WTC11 (cell line): ENCODE results near the gene MMP24OS. TPM values are rescaled to one million over a fixed set of nuclear protein-coding genes. Genes with fewer than 3 reads are reported as not detected.
"Not testable (repeated sequence)": the region's sequence is repeated elsewhere in the genome, so short reads cannot be mapped to it uniquely, and the experiment has no call there.

Source experiments
- ATAC-seq: fragments of 200-7000 bp; cut with Tn5 transposase; 2 replicates; pipeline ENCODE4 v1.10.0; 2021; ENCODE audit warnings: mild to moderate bottlenecking, moderate library complexity
- CTCF ChIA-PET: fragments of 300-600 bp; sonication (Branson Sonifier 250); formaldehyde crosslinking; loops from one replicate; lab custom pipeline; 2021; ENCODE audit warnings: antibody characterized with exemption; lab: Charles Lee
- POLR2A ChIA-PET: fragments of 350-600 bp; sonication (Branson Sonifier 250); formaldehyde crosslinking; loops from one replicate; lab custom pipeline; 2021; ENCODE audit warnings: antibody characterized with exemption; lab: Charles Lee
- DNase-seq: peaks from one replicate; pipeline ENCODE4 v3.0.0; 2021; ENCODE audit warnings: low spot score
- H3K27ac Mint-ChIP-seq: 2 replicates; pipeline ENCODE4 v1.8.0; 2021; ENCODE audit warnings: mixed read lengths
- H3K27me3 Mint-ChIP-seq: 2 replicates; pipeline ENCODE4 v1.8.0; 2021; ENCODE audit warnings: low read depth, mild to moderate bottlenecking, moderate library complexity, mixed read lengths
- H3K36me3 Mint-ChIP-seq: 2 replicates; pipeline ENCODE4 v1.8.0; 2021; ENCODE audit warnings: mixed read lengths
- H3K4me1 Mint-ChIP-seq: 2 replicates; pipeline ENCODE4 v1.8.0; 2022; ENCODE audit warnings: mixed read lengths
- H3K4me3 Mint-ChIP-seq: 2 replicates; pipeline ENCODE4 v1.8.0; 2021; ENCODE audit warnings: mild to moderate bottlenecking, moderate library complexity, mixed read lengths
- H3K9me3 Mint-ChIP-seq: 2 replicates; pipeline ENCODE4 v1.8.0; 2021; ENCODE audit warnings: mixed read lengths
- FOXJ3 ChIP-seq: sonication (generic); formaldehyde crosslinking; IDR thresholded peaks from 2 replicates; pipeline ENCODE4 v1.9.0; 2021; ENCODE audit warnings: missing genetic modification reagents, mild to moderate bottlenecking, borderline replicate concordance
- GABPB1 ChIP-seq: sonication (generic); formaldehyde crosslinking; IDR thresholded peaks from 2 replicates; pipeline ENCODE4 v1.8.1; 2023; ENCODE audit warnings: mild to moderate bottlenecking, missing genetic modification reagents
- KAT7 ChIP-seq: sonication (generic); formaldehyde crosslinking; IDR thresholded peaks from 2 replicates; pipeline ENCODE4 v1.8.1; 2023; ENCODE audit warnings: missing genetic modification reagents, mild to moderate bottlenecking, borderline replicate concordance
- NR2C2 ChIP-seq: sonication (generic); formaldehyde crosslinking; IDR thresholded peaks from 2 replicates; pipeline ENCODE4 v1.8.0; 2022; ENCODE audit warnings: mild to moderate bottlenecking, missing genetic modification reagents
- TEAD1 ChIP-seq: sonication (generic); formaldehyde crosslinking; IDR thresholded peaks from 2 replicates; pipeline ENCODE4 v1.8.0; 2022; ENCODE audit warnings: mild to moderate bottlenecking, missing genetic modification reagents
- TEAD4 ChIP-seq: sonication (generic); formaldehyde crosslinking; IDR thresholded peaks from 2 replicates; pipeline ENCODE4 v1.8.0; 2022; ENCODE audit warnings: mild to moderate bottlenecking, missing genetic modification reagents
- ZNF423 ChIP-seq: fragments of 250-450 bp; sonication (Bioruptor Pico); IDR thresholded peaks from 2 replicates; pipeline ENCODE4 v2.1.2; 2022; ENCODE audit warnings: mild to moderate bottlenecking, moderate library complexity
- total RNA-seq: library from RNA; stranded (reverse); gene quantifications from 3 replicates; pipeline ENCODE4 v1.2.3, GENCODE V29; 2021
- TF ChIP-seq, protein P1 (sequence below): sonication (generic); formaldehyde crosslinking; IDR thresholded peaks from 2 replicates; pipeline ENCODE4 v1.8.1; 2022; ENCODE audit warnings: missing genetic modification reagents, borderline replicate concordance
- TF ChIP-seq, protein P2 (sequence below): sonication (generic); formaldehyde crosslinking; IDR thresholded peaks from 2 replicates; pipeline ENCODE4 v1.8.1; 2022; ENCODE audit warnings: mild to moderate bottlenecking, missing genetic modification reagents, moderate library complexity, borderline replicate concordance
- TF ChIP-seq, protein P3 (sequence below): sonication (generic); formaldehyde crosslinking; IDR thresholded peaks from 2 replicates; pipeline ENCODE4 v1.8.0; 2022; ENCODE audit warnings: mild to moderate bottlenecking, missing genetic modification reagents

MMP24OS gene
- total RNA-seq, 1 experiment from 2014 or later, result 50.6 TPM

DNA sequence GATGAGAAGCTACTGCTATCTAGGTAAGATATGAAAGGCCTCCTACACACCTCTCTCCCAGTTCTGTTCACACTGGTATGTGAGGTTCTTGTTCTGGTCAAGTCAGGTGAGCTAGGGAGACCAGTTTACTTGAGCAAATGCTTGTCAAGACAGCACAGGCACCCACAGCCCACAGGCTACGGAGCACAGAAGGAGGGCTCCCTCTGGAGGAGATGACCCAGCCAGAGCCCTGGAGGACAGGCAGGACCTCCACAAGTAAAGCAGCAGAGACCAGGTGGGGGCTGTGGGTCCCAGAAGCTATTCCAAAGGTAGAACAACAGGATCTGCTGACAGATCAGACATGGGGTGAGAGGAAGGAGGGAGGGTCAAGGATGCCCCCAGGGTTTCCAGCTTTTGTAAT, 13.2 kb downstream of the MMP24OS start:
- Mint-ChIP-seq H3K27me3 (no peaks in the 10 kb centered on the region), H3K4me1 (peaks cover 60% of the 10 kb centered on the region), H3K27ac (peak overlapping the region; percentile 86), H3K4me3 (no peak overlapping the region)
- no peak for TF ChIP-seq KAT7
- TF ChIP-seq ZNF423, result peak; percentile 12; the same call in 1 of the 2 replicates
- TF ChIP-seq FOXJ3 (CRISPR knock-in tag), result no peak
- TF ChIP-seq, protein P1, sequence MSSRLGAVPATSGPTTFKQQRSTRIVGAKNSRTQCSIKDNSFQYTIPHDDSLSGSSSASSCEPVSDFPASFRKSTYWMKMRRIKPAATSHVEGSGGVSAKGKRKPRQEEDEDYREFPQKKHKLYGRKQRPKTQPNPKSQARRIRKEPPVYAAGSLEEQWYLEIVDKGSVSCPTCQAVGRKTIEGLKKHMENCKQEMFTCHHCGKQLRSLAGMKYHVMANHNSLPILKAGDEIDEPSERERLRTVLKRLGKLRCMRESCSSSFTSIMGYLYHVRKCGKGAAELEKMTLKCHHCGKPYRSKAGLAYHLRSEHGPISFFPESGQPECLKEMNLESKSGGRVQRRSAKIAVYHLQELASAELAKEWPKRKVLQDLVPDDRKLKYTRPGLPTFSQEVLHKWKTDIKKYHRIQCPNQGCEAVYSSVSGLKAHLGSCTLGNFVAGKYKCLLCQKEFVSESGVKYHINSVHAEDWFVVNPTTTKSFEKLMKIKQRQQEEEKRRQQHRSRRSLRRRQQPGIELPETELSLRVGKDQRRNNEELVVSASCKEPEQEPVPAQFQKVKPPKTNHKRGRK (CRISPR knock-in tag), result no peak
- no peak for TF ChIP-seq NR2C2 (CRISPR knock-in tag)
- TF ChIP-seq, all 79 proteins: peak for 1
- ATAC-seq, result peak; percentile 11
- Mint-ChIP-seq H3K36me3 (no peaks in the 10 kb centered on the region), H3K9me3 (no peaks in the 10 kb centered on the region)
- POLR2A ChIA-PET, result interaction anchor here (1.0 to 2.6 kb wide), 5 partner anchors 13 to 118 kb away, joined by 3 to 24 read pairs (median 4); partner anchors contain the start of genes EDEM2 and MMP24OS
- CTCF ChIA-PET, result interaction anchor here (0.6 to 3.0 kb wide), 18 partner anchors 8 to 1541 kb away, joined by 3 to 76 read pairs (median 4); partner anchors contain the start of genes EDEM2, MAP1LC3A and TRPC4AP
- peak; percentile 58 for DNase-seq

DNA sequence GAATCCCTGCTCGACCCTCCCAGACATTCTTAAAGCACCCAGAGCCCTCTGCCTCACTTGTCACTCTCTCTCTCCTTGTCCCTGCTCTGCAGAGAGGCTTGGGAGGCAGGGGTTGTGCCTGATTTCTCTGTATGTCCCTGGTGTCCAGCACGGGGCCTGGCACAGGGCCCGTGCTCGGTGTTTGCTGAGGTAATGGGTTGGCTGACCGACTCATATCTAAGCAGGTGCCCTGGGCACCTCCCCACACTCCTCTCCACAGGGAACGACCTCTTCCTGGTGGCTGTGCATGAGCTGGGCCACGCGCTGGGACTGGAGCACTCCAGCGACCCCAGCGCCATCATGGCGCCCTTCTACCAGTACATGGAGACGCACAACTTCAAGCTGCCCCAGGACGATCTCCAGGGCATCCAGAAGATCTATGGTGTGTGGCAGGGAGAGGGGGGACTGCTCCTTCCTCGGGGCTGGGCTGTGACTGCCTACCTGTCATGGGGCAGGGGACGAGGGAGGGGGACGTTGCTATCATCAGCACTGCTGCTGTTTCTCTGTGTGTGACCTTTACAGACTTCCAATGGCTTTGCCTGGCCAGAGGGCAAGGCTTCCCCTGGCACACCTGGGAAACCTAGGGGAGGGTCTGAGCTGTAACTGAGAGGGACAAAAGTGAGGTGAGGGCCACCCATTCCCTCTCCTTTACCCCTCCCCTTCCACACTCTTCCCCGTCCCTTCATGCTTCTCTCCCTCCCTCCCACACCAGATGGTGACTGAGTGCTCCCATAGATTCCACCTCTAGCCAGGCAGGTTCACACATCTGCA, 14.2 kb downstream of the MMP24OS start:
- DNase-seq (no peak), ATAC-seq (no peak)
- H3K36me3 Mint-ChIP-seq, result no peaks in the 10 kb centered on the region
- POLR2A ChIA-PET, result interaction anchor here (0.5 to 2.6 kb wide), 22 partner anchors 8 to 587 kb away, joined by 3 to 24 read pairs (median 4); partner anchors contain the start of genes EDEM2, MMP24, MMP24OS and PIGU
- peaks cover 60% of the 10 kb centered on the region for H3K4me1 Mint-ChIP-seq
- H3K27me3 Mint-ChIP-seq, result no peaks in the 10 kb centered on the region
- H3K9me3 Mint-ChIP-seq, result no peaks in the 10 kb centered on the region
- peak overlapping the region; percentile 43 for H3K4me3 Mint-ChIP-seq
- peak overlapping the region; percentile 99 for H3K27ac Mint-ChIP-seq
- TF ChIP-seq, protein P2, sequence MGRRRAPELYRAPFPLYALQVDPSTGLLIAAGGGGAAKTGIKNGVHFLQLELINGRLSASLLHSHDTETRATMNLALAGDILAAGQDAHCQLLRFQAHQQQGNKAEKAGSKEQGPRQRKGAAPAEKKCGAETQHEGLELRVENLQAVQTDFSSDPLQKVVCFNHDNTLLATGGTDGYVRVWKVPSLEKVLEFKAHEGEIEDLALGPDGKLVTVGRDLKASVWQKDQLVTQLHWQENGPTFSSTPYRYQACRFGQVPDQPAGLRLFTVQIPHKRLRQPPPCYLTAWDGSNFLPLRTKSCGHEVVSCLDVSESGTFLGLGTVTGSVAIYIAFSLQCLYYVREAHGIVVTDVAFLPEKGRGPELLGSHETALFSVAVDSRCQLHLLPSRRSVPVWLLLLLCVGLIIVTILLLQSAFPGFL, result no peak
- TF ChIP-seq, protein P3, sequence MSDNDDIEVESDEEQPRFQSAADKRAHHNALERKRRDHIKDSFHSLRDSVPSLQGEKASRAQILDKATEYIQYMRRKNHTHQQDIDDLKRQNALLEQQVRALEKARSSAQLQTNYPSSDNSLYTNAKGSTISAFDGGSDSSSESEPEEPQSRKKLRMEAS (CRISPR knock-in tag), result 0 out of 2 replicates have a peak, but pooled peaks have one; percentile 20
- CTCF ChIA-PET, result interaction anchor here (0.6 to 3.0 kb wide), 21 partner anchors 9 to 1924 kb away, joined by 3 to 76 read pairs (median 3); partner anchors contain the start of genes EDEM2 and MAP1LC3A

DNA sequence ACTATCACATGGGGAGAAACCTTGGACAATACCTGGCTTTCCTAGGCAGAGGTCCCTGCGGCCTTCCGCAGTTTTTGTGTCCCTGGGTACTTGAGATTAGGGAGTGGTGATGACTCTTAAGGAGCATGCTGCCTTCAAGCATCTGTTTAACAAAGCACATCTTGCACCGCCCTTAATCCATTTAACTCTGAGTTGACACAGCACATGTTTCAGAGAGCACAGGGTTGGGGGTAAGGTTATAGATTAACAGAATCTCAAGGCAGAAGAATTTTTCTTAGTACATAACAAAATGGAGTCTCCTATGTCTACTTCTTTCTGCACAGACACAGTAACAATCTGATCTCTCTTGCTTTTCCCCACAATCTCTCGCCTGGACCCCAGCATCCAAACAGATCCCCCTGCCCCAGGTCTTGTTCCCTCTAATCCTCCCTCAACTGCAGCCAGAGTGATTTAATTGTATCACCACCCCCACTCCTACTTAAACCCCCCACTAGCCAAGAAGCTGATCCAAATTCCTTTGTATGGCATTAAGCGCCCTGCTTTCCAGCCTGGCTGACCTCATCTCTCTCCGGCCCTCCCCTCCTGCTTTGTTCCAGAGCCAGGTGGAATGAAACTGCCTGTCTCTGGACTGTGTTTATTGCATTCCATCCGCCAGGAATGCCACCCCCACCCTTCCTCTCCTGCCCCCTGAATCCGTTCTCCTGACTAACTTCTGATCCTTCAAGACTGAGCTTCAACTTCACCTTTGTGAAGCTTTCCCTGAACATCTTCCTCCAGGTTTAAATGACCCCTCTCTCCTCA, 15.0 kb downstream of the MMP24OS start:
- POLR2A ChIA-PET, result interaction anchor here (0.5 to 2.6 kb wide), 20 partner anchors 8 to 586 kb away, joined by 3 to 24 read pairs (median 4); partner anchors contain the start of genes EDEM2, MMP24, MMP24OS and PIGU
- Mint-ChIP-seq H3K27ac (peak overlapping the region; percentile 99), H3K4me1 (peaks cover 68% of the 10 kb centered on the region), H3K4me3 (peak overlapping the region; percentile 43)
- ATAC-seq, result peak; percentile 84
- DNase-seq, result peak; percentile 81
- CTCF ChIA-PET, result interaction anchor here (0.6 to 3.0 kb wide), 13 partner anchors 10 to 1925 kb away, joined by 3 to 76 read pairs (median 3); partner anchors contain the start of gene EDEM2
- not testable (repeated sequence) for H3K36me3 Mint-ChIP-seq, H3K9me3 Mint-ChIP-seq, H3K27me3 Mint-ChIP-seq
- peak; percentile 89; the same call in 1 of the 2 replicates for TF ChIP-seq TEAD1 (CRISPR knock-in tag)
- TF ChIP-seq GABPB1 (CRISPR knock-in tag), result 0 out of 2 replicates have a peak, but pooled peaks have one; percentile 14
- peak; percentile 85; the same call in 1 of the 2 replicates for TF ChIP-seq TEAD4

DNA sequence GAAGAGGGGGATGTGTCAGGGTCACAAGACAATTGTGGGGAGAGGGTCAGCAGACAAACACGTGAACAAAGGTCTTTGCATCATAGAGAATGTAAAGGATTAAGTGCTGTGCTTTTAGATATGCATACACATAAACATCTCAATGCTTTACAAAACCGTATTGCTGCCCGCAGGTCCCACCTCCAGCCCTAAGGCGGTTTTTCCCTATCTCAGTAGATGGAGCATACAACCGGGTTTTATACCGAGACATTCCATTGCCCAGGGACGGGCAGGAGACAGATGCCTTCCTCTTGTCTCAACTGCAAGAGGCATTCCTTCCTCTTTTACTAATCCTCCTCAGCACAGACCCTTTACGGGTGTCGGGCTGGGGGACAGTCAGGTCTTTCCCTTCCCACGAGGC, 15.6 kb downstream of the MMP24OS start:
- Mint-ChIP-seq H3K27ac (peak overlapping the region; percentile 97), H3K4me1 (peaks cover 72% of the 10 kb centered on the region)
- H3K4me3 Mint-ChIP-seq, CTCF ChIA-PET, H3K36me3 Mint-ChIP-seq, ATAC-seq, H3K9me3 Mint-ChIP-seq, DNase-seq, H3K27me3 Mint-ChIP-seq: not testable (repeated sequence)
- POLR2A ChIA-PET, result interaction anchor here (1.0 kb wide), 1 partner anchor 35 kb away, joined by 3 read pairs; no protein-coding TSS in a partner anchor
